NT2/D1 (cell line): ENCODE data around the gene YY1.

ENCODE experiments used
- DNase-seq: peaks from one replicate; pipeline ENCODE4 v3.0.0-alpha.2; 2011; ENCODE audit warnings: low read depth, low spot score
- H3K27me3 ChIP-seq: 2 replicates; pipeline ENCODE4 v1.6.0; 2011; ENCODE audit warnings: mild to moderate bottlenecking; ENCODE audit not compliant: insufficient read length, insufficient read depth
- H3K36me3 ChIP-seq: 2 replicates; pipeline ENCODE4 v1.6.1; 2011; ENCODE audit warnings: mild to moderate bottlenecking, low read length, mixed read lengths; ENCODE audit not compliant: insufficient read depth, insufficient read length
- H3K4me1 ChIP-seq: 2 replicates; pipeline ENCODE4 v1.5.1; 2011; ENCODE audit not compliant: insufficient read depth, insufficient read length
- H3K4me3 ChIP-seq: 2 replicates; pipeline ENCODE4 v1.5.1; 2011; ENCODE audit warnings: low read depth; ENCODE audit not compliant: insufficient read length
- H3K9ac ChIP-seq: 2 replicates; pipeline ENCODE4 v1.6.0; 2011; ENCODE audit warnings: low read depth; ENCODE audit not compliant: insufficient read length
- H3K9me3 ChIP-seq: 2 replicates; pipeline ENCODE4 v1.5.1; 2011; ENCODE audit warnings: mild to moderate bottlenecking, low read length; ENCODE audit not compliant: insufficient read depth
- SUZ12 ChIP-seq: IDR thresholded peaks from 2 replicates; pipeline ENCODE4 v1.6.1; 2011; ENCODE audit not compliant: insufficient read length, insufficient read depth; ENCODE audit errors: extremely low read depth
- YY1 ChIP-seq: IDR thresholded peaks from 2 replicates; pipeline ENCODE4 v1.6.1; 2011; ENCODE audit not compliant: insufficient read length, insufficient read depth
- ZNF274 ChIP-seq: IDR thresholded peaks from 2 replicates; pipeline ENCODE4 v1.6.1; 2011; ENCODE audit warnings: mild to moderate bottlenecking, low read depth, low read length

Gene YY1

DNA sequence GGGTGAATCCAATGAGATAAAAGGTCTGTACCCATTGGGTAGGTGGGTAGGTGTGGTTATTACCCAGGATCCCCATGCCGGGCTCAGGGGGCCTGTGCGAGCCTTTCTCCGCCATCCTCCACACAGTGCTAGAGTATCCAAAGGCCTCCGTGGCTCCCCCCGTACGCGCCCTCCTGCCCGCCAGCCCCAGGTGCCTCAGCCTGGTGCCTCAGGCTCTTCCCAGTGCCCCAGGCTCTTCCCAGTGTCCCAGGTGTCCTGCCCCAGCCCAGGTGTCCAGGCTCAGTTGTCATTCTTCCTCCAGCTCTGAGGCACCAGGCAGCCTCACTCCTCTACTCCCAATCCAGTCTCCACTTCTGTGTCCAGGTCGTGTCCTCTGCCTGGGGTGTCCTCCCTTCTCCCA is 27.6 kb upstream of the YY1 start:
- Histone ChIP-seq H3K36me3 (no peaks in the 10 kb centered on the region), H3K9me3 (no peaks in the 10 kb centered on the region; the same call in 1 of the 2 replicates), H3K4me3 (no peak overlapping the region), H3K27me3 (no peaks in the 10 kb centered on the region), H3K4me1 (peaks cover 3% of the 10 kb centered on the region), H3K9ac (no peak overlapping the region)
- DNase-seq = no peak
- no peak for TF ChIP-seq YY1
- TF ChIP-seq ZNF274 = no peak

DNA sequence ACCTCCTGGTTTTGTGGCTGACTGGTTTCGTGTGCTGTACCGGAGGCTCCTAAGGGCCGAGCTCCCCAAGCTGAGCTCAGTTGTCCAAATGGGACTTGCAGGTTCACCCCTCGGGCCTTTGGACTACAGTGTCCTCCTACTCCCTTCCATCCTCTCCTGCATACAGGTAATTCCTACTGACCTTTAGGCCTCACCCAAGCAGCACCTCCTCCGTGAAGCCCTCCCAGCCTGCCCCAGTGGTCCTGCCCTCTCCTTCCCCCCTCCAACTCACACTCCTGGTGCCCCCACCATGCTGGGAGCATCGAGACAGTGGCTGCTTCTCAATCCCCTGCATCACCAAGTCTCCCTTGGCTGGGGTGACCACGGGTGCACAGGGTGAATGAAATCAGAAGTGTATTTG is 27.1 kb upstream of the YY1 start:
- TF ChIP-seq YY1 (no peak), SUZ12 (no peak), ZNF274 (no peak)

DNA sequence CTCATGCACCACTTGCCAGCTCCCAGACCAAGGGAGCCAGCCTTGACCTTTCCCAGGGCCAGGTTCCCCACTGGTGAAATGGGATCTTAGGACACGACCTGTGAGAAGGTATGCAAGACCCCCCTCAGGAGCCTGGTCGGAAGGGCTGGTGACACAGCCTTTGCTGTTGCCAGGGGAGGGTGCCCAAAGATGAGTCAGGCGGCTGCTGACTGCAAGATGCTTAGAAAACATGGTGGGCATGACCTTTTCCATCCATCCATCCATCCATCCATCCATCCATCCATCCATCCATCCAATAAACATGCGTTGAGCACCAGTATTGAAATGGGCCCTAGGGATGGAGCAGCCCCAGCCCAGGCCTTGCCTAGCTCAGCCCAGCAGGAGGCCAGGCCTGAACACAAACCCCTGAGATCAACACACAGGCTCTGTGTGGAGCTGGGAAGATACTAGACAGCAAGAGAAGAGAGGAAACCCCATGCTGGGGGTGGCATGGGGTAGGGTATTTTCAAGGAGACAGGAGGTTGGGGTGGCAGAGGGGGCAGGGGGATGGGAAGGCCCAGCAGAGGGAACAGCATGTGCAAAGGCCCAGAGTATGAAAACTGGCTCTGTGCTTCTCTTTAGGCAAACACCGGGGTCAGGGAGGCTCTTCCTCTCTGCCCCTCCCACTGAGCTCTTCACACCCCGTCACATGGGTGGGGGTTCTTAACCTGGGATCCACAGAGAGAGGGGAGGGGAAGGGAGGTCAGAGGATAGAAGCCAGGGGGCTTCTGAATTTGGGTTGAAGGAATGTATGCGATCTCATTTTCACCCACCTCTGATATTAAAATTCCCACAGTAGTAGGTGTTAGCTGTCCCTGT is 26.2 kb upstream of the YY1 start:
- Histone ChIP-seq H3K27me3 (no peaks in the 10 kb centered on the region), H3K9me3 (no peaks in the 10 kb centered on the region; the same call in 1 of the 2 replicates), H3K9ac (no peak overlapping the region), H3K36me3 (no peaks in the 10 kb centered on the region), H3K4me3 (no peak overlapping the region), H3K4me1 (peaks cover 3% of the 10 kb centered on the region)
- DNase-seq = no peak
- TF ChIP-seq ZNF274 (no peak), SUZ12 (no peak), YY1 (no peak)

More for the DNA sequence above, 27.1 kb upstream of the YY1 start:
- no peak for DNase-seq
- Histone ChIP-seq H3K27me3 (no peaks in the 10 kb centered on the region), H3K4me1 (peaks cover 3% of the 10 kb centered on the region), H3K4me3 (no peak overlapping the region), H3K36me3 (no peaks in the 10 kb centered on the region), H3K9me3 (no peaks in the 10 kb centered on the region; the same call in 1 of the 2 replicates), H3K9ac (no peak overlapping the region)

DNA sequence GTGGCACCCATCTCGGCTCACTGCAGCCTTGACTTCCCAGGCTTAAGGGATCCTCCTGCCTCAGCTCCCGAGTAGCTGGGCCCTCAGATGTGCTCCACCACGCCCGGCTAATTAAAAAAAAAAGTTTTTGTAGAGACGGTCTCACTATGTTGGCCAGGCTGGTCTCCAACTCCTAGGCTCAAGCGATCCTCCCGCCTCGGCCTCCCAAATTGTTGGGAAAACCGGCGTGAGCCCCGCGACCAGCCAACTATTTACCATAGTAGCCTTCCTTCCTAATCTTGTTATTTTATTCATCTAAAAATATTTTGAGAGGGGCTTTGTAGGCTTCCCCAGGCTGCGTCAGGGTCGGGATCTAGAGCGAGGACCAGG is 25.4 kb upstream of the YY1 start:
- peak overlapping the region; percentile 92 for H3K9ac ChIP-seq
- TF ChIP-seq SUZ12 = no peak
- no peak for TF ChIP-seq YY1
- TF ChIP-seq ZNF274 = no peak
- DNase-seq = no peak
- peaks cover 2% of the 10 kb centered on the region for H3K36me3 ChIP-seq
- H3K9me3 ChIP-seq = no peaks in the 10 kb centered on the region
- H3K4me3 ChIP-seq = peak overlapping the region; percentile 83
- H3K4me1 ChIP-seq = peaks cover 3% of the 10 kb centered on the region
- no peaks in the 10 kb centered on the region for H3K27me3 ChIP-seq

DNA sequence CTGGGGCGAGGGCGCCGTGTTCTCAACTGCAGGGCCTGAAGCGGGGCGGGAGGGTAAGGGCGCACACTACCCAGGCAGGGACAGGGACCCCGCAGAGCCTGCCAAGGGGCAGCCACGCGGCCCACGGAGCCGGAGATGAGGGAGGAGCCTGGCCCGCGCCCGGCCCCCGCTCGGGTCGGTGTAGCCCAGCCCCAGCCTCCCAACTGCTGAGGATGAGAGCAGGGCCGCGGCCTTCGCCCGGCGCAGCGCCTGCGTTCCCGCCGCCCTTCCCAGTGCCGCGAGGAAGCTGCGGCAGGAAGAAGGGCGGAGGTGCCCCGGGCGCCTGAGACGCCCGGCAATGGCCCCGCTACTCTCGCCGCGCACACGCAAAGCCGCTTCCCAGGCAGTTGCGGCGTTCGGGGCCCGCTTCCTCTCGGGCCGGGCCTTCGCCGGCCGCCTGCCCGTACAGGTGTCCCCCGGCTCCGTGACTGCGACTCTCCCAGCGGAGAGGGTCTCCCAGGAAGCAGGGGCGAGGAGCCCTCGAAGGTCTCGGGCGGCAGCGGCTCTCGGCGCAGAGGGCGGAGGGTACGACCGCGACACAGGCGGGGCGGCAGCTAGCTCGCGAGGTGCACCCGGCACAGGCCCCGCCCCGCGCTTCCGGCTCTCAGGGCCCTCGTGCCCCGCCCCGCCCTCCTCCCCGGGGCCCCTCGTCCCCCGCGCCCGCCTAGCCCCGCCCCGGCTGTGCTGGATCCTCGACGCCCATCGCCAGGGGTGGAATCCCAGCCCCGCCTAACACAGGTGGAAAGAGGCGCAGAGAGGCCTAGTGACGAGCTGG is 24.8 kb upstream of the YY1 start:
- peak overlapping the region; percentile 92 for H3K9ac ChIP-seq
- peak; percentile 66 for DNase-seq
- peak overlapping the region; percentile 83 for H3K4me3 ChIP-seq
- peaks cover 3% of the 10 kb centered on the region for H3K4me1 ChIP-seq
- no peak for TF ChIP-seq ZNF274
- no peak for TF ChIP-seq YY1
- TF ChIP-seq SUZ12 = no peak
- no peaks in the 10 kb centered on the region for H3K27me3 ChIP-seq
- peaks cover 2% of the 10 kb centered on the region for H3K36me3 ChIP-seq
- H3K9me3 ChIP-seq = no peaks in the 10 kb centered on the region

DNA sequence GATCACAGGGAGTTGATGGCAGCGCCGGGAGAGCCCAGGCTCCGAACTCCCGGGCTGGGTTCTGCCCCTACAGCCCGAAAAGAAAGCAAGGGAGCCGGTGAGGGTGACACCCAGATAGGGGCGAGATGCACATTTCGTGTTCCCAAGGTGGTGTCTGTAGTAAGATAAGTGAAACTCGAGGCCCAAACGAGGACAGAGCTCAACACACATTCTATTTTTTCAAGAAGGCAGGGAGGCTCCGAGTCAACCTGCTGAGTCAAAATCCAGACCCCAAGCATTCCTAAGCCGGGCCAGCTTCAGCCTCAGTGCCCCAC is 24.2 kb upstream of the YY1 start:
- no peaks in the 10 kb centered on the region for H3K27me3 ChIP-seq
- H3K4me3 ChIP-seq = no peak overlapping the region
- no peak for TF ChIP-seq ZNF274
- TF ChIP-seq SUZ12 = no peak
- no peak for TF ChIP-seq YY1
- H3K36me3 ChIP-seq = peaks cover 2% of the 10 kb centered on the region
- H3K4me1 ChIP-seq = peaks cover 3% of the 10 kb centered on the region
- no peaks in the 10 kb centered on the region for H3K9me3 ChIP-seq
- peak overlapping the region; percentile 57 for H3K9ac ChIP-seq
- no peak for DNase-seq

DNA sequence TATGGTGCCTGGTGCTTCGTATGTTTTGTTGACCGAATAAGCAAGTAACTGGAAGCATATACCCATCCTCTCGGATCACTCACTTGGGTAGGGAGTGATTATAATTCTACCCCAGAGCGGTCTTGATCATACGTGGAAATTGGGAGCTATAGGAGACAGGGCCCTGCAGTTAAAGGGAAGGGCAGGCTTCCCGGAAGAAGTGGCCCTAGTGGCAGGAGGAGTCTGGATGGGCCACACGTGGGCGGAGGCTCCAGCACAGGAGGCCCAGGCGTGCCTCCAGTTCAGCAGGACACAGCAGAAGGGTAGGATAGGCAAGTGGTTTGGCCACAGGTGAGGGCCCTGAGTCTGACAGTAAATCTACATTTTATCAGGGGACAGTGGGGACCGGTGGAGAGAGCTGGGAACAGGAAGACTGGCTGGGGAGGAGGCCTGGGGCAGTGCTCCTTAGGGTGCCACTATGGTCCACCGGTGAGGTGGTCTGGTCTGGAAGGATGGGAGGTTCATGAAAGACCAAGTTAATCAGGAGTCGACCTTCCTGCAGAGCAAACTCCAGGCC is 23.5 kb upstream of the YY1 start:
- peaks cover 3% of the 10 kb centered on the region for H3K4me1 ChIP-seq
- DNase-seq = no peak
- H3K36me3 ChIP-seq = peaks cover 2% of the 10 kb centered on the region
- TF ChIP-seq YY1 (no peak), ZNF274 (no peak), SUZ12 (no peak)
- no peak overlapping the region for H3K4me3 ChIP-seq
- H3K27me3 ChIP-seq = no peaks in the 10 kb centered on the region
- no peak overlapping the region for H3K9ac ChIP-seq
- no peaks in the 10 kb centered on the region for H3K9me3 ChIP-seq
